Measurements from ENCODE around the gene FXYD2.
"Not testable (repeated sequence)": the region's sequence is repeated elsewhere in the genome, so short reads cannot be mapped to it uniquely, and the experiment has no call there.

Gene FXYD2

DNA sequence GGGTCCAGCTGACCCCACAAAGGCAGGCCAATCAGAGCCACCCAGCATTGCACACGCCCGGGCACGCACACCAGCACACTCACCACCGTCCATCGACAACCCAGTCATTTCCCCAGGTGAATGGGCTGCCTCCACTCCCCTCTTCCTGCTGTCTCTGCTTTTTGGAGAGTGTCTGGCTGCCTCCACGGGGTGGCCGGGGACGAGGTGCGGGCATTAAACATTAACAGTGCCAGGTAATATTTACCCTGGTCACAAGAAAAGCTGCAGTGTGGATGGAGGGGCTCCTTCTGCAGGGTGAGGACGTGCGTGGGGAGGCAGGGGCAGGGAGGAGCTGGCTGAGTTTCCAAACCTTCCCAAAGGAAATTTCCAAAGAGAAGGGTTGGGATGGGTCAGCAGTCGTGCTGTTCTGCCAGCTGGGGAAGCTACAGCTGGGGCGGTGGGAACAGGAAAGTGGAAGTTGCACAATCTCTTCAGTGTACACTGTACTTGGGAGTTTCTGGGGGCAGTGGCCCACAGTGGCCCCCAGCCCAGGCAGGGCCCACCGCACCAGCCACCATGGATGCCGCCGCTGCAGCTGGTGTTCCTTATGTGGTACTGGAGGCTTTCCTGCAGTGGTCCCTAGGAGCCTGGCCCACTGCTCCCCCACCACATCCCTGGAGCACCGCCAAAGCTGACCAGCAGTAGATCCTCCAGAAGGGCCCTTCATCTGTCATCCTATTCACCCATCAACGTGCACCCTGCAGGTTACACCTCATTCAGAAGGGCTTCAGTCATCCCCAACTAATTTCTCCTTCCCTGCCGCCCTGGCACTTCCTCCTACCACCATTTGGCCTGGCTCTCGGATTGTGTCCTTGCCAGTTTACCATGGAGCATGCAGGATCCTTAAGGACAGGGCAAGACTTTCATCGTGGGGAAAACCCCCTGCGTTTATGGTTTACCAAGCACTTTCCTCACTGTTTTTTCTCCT, at the start of gene FXYD2:
FXYD2 (minus strand) TSS at position 174 of the 967 bp plus-strand sequence; CDS start at position 108, 66 bp downstream.
- no peak for DNase-seq

DNA sequence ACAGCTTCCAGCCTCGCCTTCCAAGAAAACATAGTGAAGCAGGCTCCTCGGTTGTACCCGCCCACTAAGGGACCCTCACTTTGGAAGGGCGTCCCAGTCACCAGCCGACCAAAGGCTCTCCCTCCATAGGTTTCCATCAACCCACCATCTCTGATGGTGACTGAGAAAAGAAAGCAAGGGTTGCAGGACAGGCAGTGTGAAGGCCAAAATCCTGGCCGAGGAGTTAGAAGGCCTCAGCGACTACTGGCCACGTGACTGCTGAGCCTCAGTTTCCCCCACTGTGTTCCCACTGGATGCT, 49.2 kb upstream of the FXYD2 start:
- DNase-seq, result no peak

DNA sequence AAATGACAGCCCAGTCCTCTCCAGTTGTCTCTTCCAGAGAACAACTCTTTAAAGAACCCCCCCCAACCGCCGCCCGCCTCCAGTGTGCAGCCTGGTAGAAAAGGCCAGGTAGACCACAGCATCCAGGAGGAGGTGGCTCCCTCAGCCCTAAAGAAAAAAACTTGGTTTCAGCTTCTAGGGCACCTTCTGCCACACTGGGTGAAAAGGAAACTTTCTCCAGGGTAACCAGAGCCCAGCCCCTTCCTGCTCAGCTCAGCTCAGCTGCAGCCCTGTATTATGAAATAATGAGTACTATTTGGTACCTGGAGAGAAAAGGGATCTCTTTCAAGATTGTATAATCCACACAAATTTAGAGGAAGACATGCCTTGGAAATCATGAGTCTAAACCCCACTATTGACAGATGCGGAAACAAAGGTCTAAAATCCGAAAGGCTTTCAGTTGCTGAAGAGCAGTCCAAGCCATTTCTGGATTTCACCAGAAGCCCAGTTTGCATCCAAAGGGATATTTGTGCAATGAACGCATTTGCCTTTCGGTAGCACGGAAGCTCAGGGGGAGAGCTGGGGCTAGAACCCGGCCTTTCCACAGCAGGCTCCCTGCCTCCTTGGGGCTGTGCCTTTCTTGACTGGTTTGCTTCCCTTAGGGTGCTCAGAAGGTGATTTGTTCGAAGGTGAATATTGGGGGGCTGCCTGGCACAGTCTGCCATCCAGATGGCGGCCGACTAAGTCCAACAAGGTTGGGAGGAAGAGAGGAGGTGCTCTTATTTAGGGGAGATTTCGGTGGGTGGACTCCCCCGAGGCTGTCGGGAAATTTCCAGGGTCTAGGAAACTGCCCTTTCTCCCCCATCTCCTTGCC, 48.7 kb upstream of the FXYD2 start:
- no peak for DNase-seq

DNA sequence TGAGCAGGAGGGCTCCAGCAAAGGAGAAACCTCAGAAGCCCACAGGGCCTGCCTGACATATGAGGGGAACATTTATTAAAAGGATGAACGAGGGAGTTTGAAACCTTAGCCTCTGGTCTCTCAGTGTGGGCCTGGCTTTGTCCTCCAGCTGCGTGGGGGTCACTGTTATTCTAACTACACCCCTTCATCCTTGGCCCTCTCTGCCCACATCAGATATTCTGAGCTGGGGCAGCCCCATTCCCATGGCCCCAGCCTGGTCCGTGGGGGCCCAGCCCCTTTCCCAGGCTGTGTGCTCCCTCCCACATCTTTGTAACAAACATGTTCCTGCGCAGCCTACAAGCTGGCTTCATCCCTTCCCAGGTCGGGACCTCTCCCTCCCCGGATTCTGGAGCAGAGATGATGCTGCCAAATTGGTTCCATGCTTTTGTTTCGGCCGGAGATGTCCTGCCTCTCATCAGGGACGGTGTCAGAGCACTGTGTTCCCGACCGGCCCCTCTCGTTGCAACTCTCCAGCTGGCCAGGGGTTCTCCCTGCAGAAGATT, 47.9 kb upstream of the FXYD2 start:
- no peak for DNase-seq

- no peak for DNase-seq
Observed at GRCh38 chr11:117871784-117872183, 47.2 kb upstream of the FXYD2 start.

DNA sequence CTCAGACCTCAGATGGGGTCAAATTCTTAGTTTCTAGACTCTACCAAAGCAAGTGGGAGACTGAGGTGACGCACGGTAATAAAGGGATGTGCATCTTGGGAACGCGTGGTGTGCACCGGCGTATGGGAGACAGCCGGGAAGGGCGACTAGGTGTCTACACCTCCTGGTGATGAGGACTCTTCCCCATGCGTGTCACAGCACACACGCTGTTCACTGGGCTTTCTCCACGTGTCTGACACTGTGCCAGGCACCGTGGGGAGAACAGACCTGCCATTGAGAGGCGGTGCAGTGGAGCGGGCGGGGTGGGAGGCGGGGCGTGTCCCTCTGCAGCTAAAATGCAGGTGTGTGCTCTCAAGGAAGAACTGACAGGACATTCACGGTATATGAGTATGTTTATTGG, 46.6 kb upstream of the FXYD2 start:
- DNase-seq, result no peak

DNA sequence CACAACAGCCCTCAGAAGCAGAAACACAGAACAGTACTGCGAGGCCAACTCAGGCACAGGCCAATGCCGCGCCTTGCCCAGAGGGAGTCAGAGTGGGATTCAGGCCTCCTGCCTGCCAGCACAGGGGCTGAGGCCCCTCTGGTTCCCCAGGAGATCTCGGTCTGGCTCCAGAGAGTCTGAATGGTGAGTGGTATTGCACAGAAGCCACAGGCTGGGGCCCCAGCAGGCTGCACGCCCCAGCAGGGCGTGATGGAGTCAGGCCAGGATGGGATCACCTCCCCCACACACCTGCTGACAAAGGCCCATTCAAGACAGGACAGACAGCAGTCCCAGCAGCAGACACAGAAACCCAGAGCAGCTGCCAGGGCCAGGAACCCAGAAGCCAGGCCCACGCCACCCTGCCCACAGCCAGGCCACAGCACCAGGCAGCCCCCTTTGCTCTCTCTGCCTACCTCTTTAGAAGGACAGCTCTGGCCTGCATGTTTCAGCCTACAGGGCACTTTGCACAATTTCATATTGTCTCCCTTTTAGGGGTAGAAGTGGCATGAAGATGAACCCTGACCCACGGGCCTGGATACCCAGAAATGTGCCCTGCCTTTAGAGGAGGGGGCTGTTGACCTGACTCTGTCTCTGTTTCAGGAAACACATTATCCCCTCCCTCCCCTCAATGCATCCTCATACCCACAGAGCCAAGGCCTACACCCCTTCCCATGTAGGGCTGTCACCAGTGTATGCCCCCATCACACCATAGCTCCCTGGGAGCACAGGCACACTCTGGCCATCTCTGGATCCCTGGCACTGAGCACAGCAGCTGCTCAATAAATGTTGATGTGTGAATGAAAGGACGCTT, 45.8 kb upstream of the FXYD2 start:
- no peak for DNase-seq

GRCh38 chr11:117869604-117870003, 45.1 kb upstream of the FXYD2 start:
- no peak for DNase-seq

DNA sequence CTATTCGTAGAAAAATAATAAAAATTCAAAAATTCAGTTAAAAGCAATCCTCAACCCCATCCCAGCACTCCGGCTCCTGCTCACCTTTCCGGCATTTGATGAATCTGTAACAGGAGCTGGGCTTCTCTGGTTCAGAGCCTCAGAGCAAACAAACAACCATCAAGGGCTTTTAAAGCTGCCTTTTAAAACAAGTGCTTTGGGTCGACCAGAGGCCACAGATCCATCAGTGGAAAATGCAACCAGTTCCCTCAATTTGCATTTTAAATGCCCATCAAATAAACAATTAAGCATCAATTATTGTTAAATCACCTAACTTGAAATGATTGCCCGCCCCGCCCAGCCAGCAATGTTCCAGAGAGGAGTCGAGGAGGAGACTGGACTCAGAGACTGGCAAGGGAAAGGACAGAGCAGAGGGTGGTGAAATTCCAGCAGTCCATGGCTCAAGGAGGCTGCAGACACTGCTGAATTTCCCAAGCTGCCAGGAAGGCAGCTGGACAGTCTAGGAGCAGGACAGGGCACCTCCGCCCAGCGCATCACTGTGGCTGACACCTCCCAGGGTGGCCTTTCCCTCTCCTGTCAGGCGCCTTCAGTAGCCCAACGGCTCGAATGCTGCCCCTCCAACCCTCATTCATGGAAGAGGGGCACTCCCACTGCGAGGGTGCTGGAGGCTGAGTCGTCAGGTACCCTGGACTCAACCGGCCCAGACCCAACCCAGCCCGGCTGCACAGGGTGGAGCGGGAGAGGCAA, 44.4 kb upstream of the FXYD2 start:
- no peak for DNase-seq

DNA sequence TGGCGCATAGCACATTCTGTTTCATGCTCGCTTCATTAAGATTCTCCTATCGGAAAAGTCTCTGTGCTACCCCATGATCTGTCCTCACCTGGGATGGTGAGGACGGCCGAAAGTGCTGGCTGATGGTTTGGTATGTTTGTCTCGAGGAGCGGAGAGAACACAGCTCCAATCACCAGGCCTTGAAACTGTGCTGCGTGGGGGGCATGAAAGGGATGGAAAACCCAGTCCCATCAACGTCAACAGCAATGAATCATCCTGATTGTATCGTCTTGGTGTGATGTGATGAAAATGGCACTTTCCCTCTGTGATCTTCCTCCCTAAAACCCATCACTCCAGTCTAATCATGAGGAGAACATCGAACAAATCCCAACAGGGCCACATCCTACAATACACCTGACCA, 43.5 kb upstream of the FXYD2 start:
- no peak for DNase-seq

DNA sequence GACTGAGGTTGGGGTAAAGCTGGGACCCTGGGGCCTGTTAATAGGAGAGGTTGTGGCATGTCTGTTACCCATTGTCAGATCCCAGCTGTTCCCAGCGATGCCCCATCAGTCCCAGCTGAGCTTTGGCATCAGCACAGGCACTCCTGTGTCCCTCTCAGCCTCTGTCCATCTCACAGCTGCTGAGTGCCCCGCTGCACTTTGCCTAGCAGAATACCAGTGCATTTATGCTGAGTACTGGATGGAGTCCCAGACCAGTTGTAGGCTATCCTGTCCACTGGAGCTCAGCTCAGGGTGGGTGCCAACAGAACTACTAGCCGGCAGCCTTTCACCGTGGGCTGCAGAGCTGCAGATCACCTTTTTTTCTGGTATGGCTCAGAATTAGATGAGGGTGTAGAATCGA, 42.0 kb upstream of the FXYD2 start:
- DNase-seq, result no peak

DNA sequence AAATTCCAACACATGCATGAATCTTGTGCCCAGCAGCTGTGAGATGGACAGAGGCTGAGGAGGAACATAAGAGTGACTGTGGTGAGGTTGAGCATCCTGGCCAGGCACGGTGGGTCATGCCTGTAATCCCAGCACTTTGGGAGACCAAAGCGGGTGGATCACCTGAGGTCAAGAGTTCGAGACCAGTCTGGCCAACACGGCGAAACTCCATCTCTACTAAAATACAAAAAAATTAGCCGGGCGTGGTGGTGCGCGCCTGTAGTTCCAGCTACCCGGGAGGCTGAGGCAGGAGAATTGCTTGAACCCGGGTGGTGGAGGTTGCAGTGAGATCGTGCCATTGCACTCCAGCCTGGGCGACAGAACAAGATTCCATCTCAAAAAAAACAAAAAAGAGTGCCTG, 41.0 kb upstream of the FXYD2 start:
- not testable (repeated sequence) for DNase-seq

- DNase-seq, result no peak
Observed at GRCh38 chr11:117863383-117863782, 38.8 kb upstream of the FXYD2 start.

GRCh38 chr11:117862753-117863152, 38.2 kb upstream of the FXYD2 start:
- DNase-seq, result no peak

GRCh38 chr11:117862019-117862725, 37.6 kb upstream of the FXYD2 start:
- DNase-seq, result no peak

DNA sequence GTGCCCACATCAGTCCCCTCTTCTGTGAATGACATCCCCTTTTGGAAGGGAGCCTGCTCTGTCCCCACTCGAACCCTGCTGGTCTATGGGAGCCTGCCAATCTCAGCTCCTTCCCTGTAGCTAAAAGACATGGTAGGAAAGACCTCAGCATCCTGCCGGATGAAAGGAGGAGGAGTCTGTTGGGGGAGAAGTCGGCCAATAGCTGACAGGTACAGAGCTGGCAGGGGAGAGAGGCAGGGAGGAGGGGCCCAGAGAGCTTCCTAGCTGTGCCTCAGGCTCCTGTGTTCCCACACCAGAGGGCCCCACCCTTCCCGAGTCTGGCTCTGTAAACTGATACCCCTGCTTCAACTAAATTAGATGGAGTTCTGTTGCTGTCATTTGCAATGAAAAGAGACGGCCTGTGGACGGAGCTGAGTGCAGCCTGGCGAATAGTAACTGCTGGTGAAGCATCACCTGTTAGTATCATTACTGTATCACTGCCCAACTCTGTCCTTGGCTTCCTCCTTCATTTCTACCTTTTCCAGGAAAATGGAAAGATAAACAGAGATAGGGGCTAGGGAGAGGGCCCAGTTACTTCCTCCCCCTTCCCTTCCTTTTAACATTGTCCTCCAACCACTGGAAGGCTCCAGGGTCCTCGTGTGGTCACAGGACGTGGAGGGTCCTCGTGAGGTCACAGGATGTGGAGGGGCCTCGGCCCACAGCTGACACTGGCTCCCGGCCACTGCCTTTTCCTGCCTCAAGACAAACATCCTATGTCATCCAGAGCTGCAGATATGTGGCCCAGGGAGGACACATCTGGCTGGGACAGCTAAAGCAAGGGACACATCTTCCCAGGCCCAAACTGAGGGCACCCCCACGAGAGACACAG, 36.8 kb upstream of the FXYD2 start:
- DNase-seq, result no peak

DNA sequence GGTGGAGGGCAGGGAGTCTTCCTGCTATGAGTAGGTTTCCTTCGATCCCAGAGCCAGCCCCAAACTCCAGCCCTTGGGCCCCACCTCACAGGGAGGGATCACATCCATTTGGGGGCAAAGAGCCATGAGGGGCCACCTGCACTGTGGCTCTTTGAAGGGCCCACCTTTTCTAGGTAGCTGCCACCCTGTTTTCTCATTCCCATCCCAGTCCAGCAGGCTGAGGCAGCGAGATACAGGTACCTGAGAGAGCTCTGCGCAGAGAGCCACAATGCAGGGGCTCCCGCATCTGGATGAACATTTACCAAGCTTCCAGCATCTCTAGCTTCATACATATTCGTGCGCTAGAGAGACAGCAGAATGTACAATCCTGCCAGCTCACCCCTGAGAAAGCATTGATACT, 35.6 kb upstream of the FXYD2 start:
- no peak for DNase-seq

- DNase-seq, result no peak
Observed at GRCh38 chr11:117859488-117860112, 35.1 kb upstream of the FXYD2 start.

DNA sequence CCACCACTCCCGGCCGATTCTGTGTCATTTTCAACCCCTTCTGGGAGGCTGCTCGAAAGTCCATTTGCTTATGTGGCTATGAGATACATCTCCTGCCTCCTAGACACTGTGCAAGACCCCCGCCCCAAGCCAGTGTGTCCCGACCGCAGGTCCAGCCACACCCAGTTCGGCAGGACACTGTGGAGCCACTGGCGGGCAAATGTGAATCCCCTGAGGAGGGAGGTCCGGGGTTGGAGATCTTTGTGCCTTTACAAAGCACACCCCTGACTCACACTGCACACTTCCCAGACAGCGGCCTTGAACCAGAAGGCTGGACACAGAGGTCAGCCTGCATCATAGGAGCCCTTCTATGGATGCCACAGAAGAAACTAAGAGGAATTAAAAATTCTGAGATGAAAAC, 34.5 kb upstream of the FXYD2 start:
- no peak for DNase-seq
